ENCODE results near the gene PTPRO. TPM values are rescaled to one million over a fixed set of nuclear protein-coding genes. Genes with fewer than 3 reads are reported as not detected.

PTPRO gene
- total RNA-seq, 1 experiment from 2014 or later = 0.52 TPM

DNA sequence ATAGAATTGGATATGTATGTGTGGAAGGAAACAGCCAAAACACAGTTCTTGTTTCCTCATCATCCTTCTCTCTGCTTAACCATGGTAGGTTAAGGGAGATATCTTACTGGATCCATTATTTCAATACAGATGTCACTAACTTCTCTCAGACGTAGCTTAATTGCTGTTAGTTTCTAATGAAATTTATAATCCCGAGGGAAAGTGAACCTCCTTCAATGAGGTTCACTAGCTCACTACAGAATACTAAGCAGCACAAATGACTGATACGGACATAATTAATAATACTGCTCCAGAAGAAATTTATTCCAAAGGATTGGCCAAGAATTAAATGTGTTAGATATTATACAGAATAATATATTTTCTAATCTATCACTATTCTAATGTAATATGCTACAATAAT, 28.6 kb upstream of the PTPRO start:
- H3T11ph ChIP-seq (ENCODE audit: low read length) = no peak overlapping the region
- no peak overlapping the region for H2BK20ac ChIP-seq (ENCODE audit: low read depth, low read length, poor library complexity, severe bottlenecking)
- no peak overlapping the region for H3K14ac ChIP-seq (ENCODE audit: insufficient read depth, low read length)
- H3K27ac ChIP-seq (ENCODE audit: insufficient read length, low read depth, low read length) = no peak overlapping the region
- H2BK5ac ChIP-seq (ENCODE audit: insufficient read length, low read length) = no peak overlapping the region
- Mint-ChIP-seq H3K9me3 (peaks cover 14% of the 10 kb centered on the region in 2 experiments; a peak in 4 of 5 replicates), H3K4me1 (no peaks in the 10 kb centered on the region), H3K4me3 (no peak overlapping the region), H3K27ac (no peak overlapping the region), H3K27me3 (ENCODE audit: low read depth) (no peaks in the 10 kb centered on the region), H3K36me3 (ENCODE audit: insufficient read depth in 1 of 3, low read depth in 3 of 3) (peaks cover 0 to 2% (median 0%) of the 10 kb centered on the region in 3 experiments; a peak in 3 of 7 replicates)
- no peak overlapping the region for H3K4me2 ChIP-seq (ENCODE audit: insufficient read depth, insufficient read length, low read length)
- H4K5ac ChIP-seq (ENCODE audit: insufficient read length, low read depth, low read length) = no peak overlapping the region
- H2BK120ac ChIP-seq (ENCODE audit: low read depth, low read length, poor library complexity, severe bottlenecking) = no peak overlapping the region
- H3K79me1 ChIP-seq (ENCODE audit: insufficient read depth, low read depth, low read length, poor library complexity, severe bottlenecking) = no peaks in the 10 kb centered on the region
- no peaks in the 10 kb centered on the region for H3K79me2 ChIP-seq (ENCODE audit: insufficient read depth, low read length)
- H3K27me3 ChIP-seq (ENCODE audit: insufficient read depth, low read length) = no peaks in the 10 kb centered on the region
- H4K20me1 ChIP-seq (ENCODE audit: control insufficient read depth, insufficient read depth, insufficient read length) = no peaks in the 10 kb centered on the region
- no peak for DNase-seq
- no peak overlapping the region for H2BK12ac ChIP-seq (ENCODE audit: insufficient read length, low read depth, low read length)
- H3K9me3 ChIP-seq (ENCODE audit: control insufficient read depth, low read depth, low read length) = no peaks in the 10 kb centered on the region
- TF ChIP-seq, protein P1, sequence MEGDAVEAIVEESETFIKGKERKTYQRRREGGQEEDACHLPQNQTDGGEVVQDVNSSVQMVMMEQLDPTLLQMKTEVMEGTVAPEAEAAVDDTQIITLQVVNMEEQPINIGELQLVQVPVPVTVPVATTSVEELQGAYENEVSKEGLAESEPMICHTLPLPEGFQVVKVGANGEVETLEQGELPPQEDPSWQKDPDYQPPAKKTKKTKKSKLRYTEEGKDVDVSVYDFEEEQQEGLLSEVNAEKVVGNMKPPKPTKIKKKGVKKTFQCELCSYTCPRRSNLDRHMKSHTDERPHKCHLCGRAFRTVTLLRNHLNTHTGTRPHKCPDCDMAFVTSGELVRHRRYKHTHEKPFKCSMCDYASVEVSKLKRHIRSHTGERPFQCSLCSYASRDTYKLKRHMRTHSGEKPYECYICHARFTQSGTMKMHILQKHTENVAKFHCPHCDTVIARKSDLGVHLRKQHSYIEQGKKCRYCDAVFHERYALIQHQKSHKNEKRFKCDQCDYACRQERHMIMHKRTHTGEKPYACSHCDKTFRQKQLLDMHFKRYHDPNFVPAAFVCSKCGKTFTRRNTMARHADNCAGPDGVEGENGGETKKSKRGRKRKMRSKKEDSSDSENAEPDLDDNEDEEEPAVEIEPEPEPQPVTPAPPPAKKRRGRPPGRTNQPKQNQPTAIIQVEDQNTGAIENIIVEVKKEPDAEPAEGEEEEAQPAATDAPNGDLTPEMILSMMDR (conservative IDR thresholded peaks at IDR 0.05) = no peak
- no peak overlapping the region for H2AK5ac ChIP-seq (ENCODE audit: insufficient read length, low read length)
- H4K8ac ChIP-seq (replicated peaks; ENCODE audit: insufficient read length, low read depth, low read length) = no peak overlapping the region
- WGBS (ENCODE audit: extremely low coverage, insufficient read length, low lambda C conversion rate) = no CpG with 5 or more reads among the region's 3 CpGs
- H3K23ac ChIP-seq (ENCODE audit: insufficient read length, low read depth, low read length) = no peak overlapping the region
- H2AFZ ChIP-seq (ENCODE audit: low read length) = no peak overlapping the region
- no peak overlapping the region for H3K4ac ChIP-seq (ENCODE audit: low read depth, low read length)
- no peak overlapping the region for H4K91ac ChIP-seq (ENCODE audit: insufficient read length, low read depth, low read length)
- H3K18ac ChIP-seq (ENCODE audit: insufficient read length, low read depth, low read length) = no peak overlapping the region
- H3K56ac ChIP-seq (ENCODE audit: insufficient read length, low read depth, low read length) = no peak overlapping the region
- no peaks in the 10 kb centered on the region for H3K4me1 ChIP-seq (ENCODE audit: insufficient read depth, low read length)
- no peaks in the 10 kb centered on the region for H3K23me2 ChIP-seq (ENCODE audit: insufficient read length, low read depth, low read length, poor library complexity, severe bottlenecking)
- no peak overlapping the region for H2BK15ac ChIP-seq (ENCODE audit: low read depth, low read length)
- H3K9ac ChIP-seq (ENCODE audit: extremely low read depth, insufficient read length, low read length) = no peak overlapping the region

Data from H9 (cell line).